ENCODE data around the gene TRPC4AP.

GRCh38 chr20:35060168-35060567, 32.4 kb downstream of the TRPC4AP start:
- TF ChIP-seq, protein P1, sequence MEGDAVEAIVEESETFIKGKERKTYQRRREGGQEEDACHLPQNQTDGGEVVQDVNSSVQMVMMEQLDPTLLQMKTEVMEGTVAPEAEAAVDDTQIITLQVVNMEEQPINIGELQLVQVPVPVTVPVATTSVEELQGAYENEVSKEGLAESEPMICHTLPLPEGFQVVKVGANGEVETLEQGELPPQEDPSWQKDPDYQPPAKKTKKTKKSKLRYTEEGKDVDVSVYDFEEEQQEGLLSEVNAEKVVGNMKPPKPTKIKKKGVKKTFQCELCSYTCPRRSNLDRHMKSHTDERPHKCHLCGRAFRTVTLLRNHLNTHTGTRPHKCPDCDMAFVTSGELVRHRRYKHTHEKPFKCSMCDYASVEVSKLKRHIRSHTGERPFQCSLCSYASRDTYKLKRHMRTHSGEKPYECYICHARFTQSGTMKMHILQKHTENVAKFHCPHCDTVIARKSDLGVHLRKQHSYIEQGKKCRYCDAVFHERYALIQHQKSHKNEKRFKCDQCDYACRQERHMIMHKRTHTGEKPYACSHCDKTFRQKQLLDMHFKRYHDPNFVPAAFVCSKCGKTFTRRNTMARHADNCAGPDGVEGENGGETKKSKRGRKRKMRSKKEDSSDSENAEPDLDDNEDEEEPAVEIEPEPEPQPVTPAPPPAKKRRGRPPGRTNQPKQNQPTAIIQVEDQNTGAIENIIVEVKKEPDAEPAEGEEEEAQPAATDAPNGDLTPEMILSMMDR (IDR thresholded peaks at IDR 0.05), result no peak
- TF ChIP-seq POLR2AphosphoS5 (IDR thresholded peaks at IDR 0.05) (no peak), POLR2A (IDR thresholded peaks at IDR 0.05) (no peak), EP300 (IDR thresholded peaks at IDR 0.05; ENCODE audit: low read depth) (no peak)

Measured in transverse colon (tissue), 4 donors.